Dermis microvascular lymphatic vessel endothelial cell (primary cell): ENCODE results near the gene EFCAB6. TPM values are rescaled to one million over a fixed set of nuclear protein-coding genes. Genes with fewer than 3 reads are reported as not detected.

Experiments used
- DNase-seq, 2 donors: peaks; one replicate each; pipeline versions ENCODE4 v3.0.0 to v3.0.0-alpha.2; 2010; ENCODE audit warnings: low read depth in 2 of 2
- total RNA-seq: library from RNA; depleted of rRNA; stranded (reverse); fragments of >200 nt; gene quantifications from 2 replicates; pipeline ENCODE4 v1.2.1, GENCODE V29; 2014

The EFCAB6 gene
- total RNA-seq, 1 donor from 2014 or later = 0.13 TPM

- no peak for DNase-seq
Observed at GRCh38 chr22:43642319-43643206, 169.5 kb downstream of the EFCAB6 start.

GRCh38 chr22:43639228-43639948 is 172.7 kb downstream of the EFCAB6 start:
- no peak for DNase-seq

- no peak for DNase-seq
Observed at GRCh38 chr22:43637275-43638260, 174.5 kb downstream of the EFCAB6 start.

GRCh38 chr22:43636086-43636485 is 176.0 kb downstream of the EFCAB6 start:
- DNase-seq = no peak

GRCh38 chr22:43635101-43635500 is 177.0 kb downstream of the EFCAB6 start:
- no peak for DNase-seq

- DNase-seq = no peak
Observed at GRCh38 chr22:43634316-43634715, 177.8 kb downstream of the EFCAB6 start.

GRCh38 chr22:43633631-43634285 is 178.3 kb downstream of the EFCAB6 start:
- DNase-seq = no peak

GRCh38 chr22:43631846-43632245 is 180.3 kb downstream of the EFCAB6 start:
- no peak for DNase-seq

- no peak for DNase-seq
Observed at GRCh38 chr22:43631201-43631600, 180.9 kb downstream of the EFCAB6 start.

- no peak for DNase-seq
Observed at GRCh38 chr22:43630451-43630850, 181.7 kb downstream of the EFCAB6 start.

GRCh38 chr22:43628250-43628649 is 183.9 kb downstream of the EFCAB6 start:
- DNase-seq = no peak

- DNase-seq = no peak
Observed at GRCh38 chr22:43627485-43628213, 184.5 kb downstream of the EFCAB6 start.

GRCh38 chr22:43625242-43625641 is 186.9 kb downstream of the EFCAB6 start:
- no peak for DNase-seq

- DNase-seq = no peak
Observed at GRCh38 chr22:43624144-43624998, 187.7 kb downstream of the EFCAB6 start.

GRCh38 chr22:43622886-43623285 is 189.2 kb downstream of the EFCAB6 start:
- DNase-seq = no peak

- DNase-seq = no peak
Observed at GRCh38 chr22:43620197-43620596, 191.9 kb downstream of the EFCAB6 start.

- no peak for DNase-seq
Observed at GRCh38 chr22:43618517-43618916, 193.6 kb downstream of the EFCAB6 start.

- DNase-seq = no peak
Observed at GRCh38 chr22:43616645-43617044, 195.5 kb downstream of the EFCAB6 start.

- DNase-seq = no peak
Observed at GRCh38 chr22:43600265-43600664, 211.8 kb downstream of the EFCAB6 start.
